OCI-LY3 (cell line): Measurements from ENCODE around the gene SLC43A2.

Source experiments
- CTCF ChIP-seq: fragments of 200-600, 300-600 bp; sonication (generic); IDR thresholded peaks from 2 replicates; pipeline ENCODE4 v1.5.1; 2014; ENCODE audit warnings: antibody characterized with exemption, low read length, low read depth
- EZH2phosphoT487 ChIP-seq: fragments of 200-600 bp; shearing (Covaris generic); IDR thresholded peaks from 2 replicates; pipeline ENCODE4 v1.6.1; 2018; ENCODE audit warnings: antibody characterized with exemption, mixed run types, low read depth

GRCh38 chr17:1649844-1650501 is 21.3 kb upstream of the SLC43A2 start, which contains the start of gene RILP:
- TF ChIP-seq CTCF (no peak), EZH2phosphoT487 (no peak)
